MM.1S (cell line): Measurements from ENCODE around the gene AK9.

Source experiments
- DNase-seq: peaks from one replicate; pipeline ENCODE4 v3.0.0-alpha.2; 2015
- H2AFZ ChIP-seq: fragments of 300-600 bp; sonication (generic); 2 replicates; pipeline ENCODE4 v1.6.0; 2016; ENCODE audit warnings: antibody characterized with exemption, low read length
- H3F3A ChIP-seq: fragments of 300-600 bp; sonication (generic); 2 replicates; pipeline ENCODE4 v1.6.1; 2016; ENCODE audit warnings: mild to moderate bottlenecking, antibody characterized with exemption, low read length, moderate library complexity, mixed read lengths; ENCODE audit not compliant: insufficient read depth
- H3K27ac ChIP-seq: fragments of 300-600 bp; sonication (generic); 2 replicates; pipeline ENCODE4 v1.5.1; 2016; ENCODE audit warnings: mild to moderate bottlenecking, low read length
- H3K27me3 ChIP-seq: fragments of 300-600 bp; sonication (generic); replicated peaks from 2 replicates; pipeline ENCODE4 v1.6.0; 2016; ENCODE audit warnings: low read length; ENCODE audit not compliant: insufficient read depth
- H3K36me3 ChIP-seq: fragments of 300-600 bp; sonication (generic); replicated peaks from 2 replicates; pipeline ENCODE4 v1.6.1; 2016; ENCODE audit warnings: mild to moderate bottlenecking, low read length, mixed read lengths; ENCODE audit not compliant: insufficient read depth
- H3K4me1 ChIP-seq: fragments of 300-600 bp; sonication (generic); 2 replicates; pipeline ENCODE4 v1.6.1; 2016; ENCODE audit warnings: low read length, mixed read lengths
- H3K4me2 ChIP-seq: fragments of 300-600 bp; sonication (generic); 2 replicates; pipeline ENCODE4 v1.6.0; 2016; ENCODE audit warnings: low read depth, low read length
- H3K4me3 ChIP-seq: fragments of 300-600 bp; sonication (generic); 2 replicates; pipeline ENCODE4 v1.5.1; 2016; ENCODE audit warnings: low read length, mixed read lengths
- H3K79me2 ChIP-seq: fragments of 300-600 bp; sonication (generic); 2 replicates; pipeline ENCODE4 v1.6.1; 2016; ENCODE audit warnings: mixed run types, low read length, mixed read lengths
- H3K9ac ChIP-seq: fragments of 300-600 bp; sonication (generic); 2 replicates; pipeline ENCODE4 v1.6.1; 2016; ENCODE audit warnings: low read length, mixed read lengths
- H3K9me2 ChIP-seq: fragments of 300-600 bp; sonication (generic); replicated peaks from 2 replicates; pipeline ENCODE4 v1.6.1; 2016; ENCODE audit warnings: mild to moderate bottlenecking, low read length, mixed read lengths; ENCODE audit not compliant: insufficient read depth
- H3K9me3 ChIP-seq: fragments of 300-600 bp; sonication (generic); replicated peaks from 2 replicates; pipeline ENCODE4 v1.6.1; 2016; ENCODE audit warnings: mild to moderate bottlenecking, low read length, mixed read lengths; ENCODE audit not compliant: insufficient read depth
- H4K20me1 ChIP-seq: fragments of 300-600 bp; sonication (generic); 2 replicates; pipeline ENCODE4 v1.6.1; 2016; ENCODE audit warnings: mild to moderate bottlenecking, low read length, moderate library complexity, mixed read lengths; ENCODE audit not compliant: insufficient read depth
- CTCF ChIP-seq: fragments of 300-600 bp; sonication (generic); IDR thresholded peaks from 2 replicates; pipeline ENCODE4 v1.5.1; 2016; ENCODE audit warnings: antibody characterized with exemption, low read length, mixed read lengths
- EZH2 ChIP-seq: fragments of 300-600 bp; sonication (generic); optimal IDR thresholded peaks from 2 replicates; pipeline ENCODE3; 2017; ENCODE audit warnings: low read depth, mild to moderate bottlenecking, antibody characterized with exemption, low read length, mixed read lengths
- EZH2phosphoT487 ChIP-seq: fragments of 300-600 bp; sonication (generic); IDR thresholded peaks from 2 replicates; pipeline ENCODE4 v1.6.1; 2018; ENCODE audit warnings: antibody characterized with exemption, low read length

The AK9 gene

GRCh38 chr6:109718991-109719390, 28.0 kb upstream of the AK9 start:
- H3K27ac ChIP-seq, result no peak overlapping the region
- H3K9me3 ChIP-seq, result no peaks in the 10 kb centered on the region
- no peaks in the 10 kb centered on the region for H3K79me2 ChIP-seq
- no peaks in the 10 kb centered on the region for H3F3A ChIP-seq
- H4K20me1 ChIP-seq, result no peaks in the 10 kb centered on the region
- no peak overlapping the region for H2AFZ ChIP-seq
- no peak for DNase-seq
- no peak overlapping the region for H3K4me3 ChIP-seq
- no peaks in the 10 kb centered on the region for H3K4me1 ChIP-seq
- no peaks in the 10 kb centered on the region for H3K27me3 ChIP-seq
- H3K36me3 ChIP-seq, result no peaks in the 10 kb centered on the region
- TF ChIP-seq CTCF (no peak), EZH2 (no peak), EZH2phosphoT487 (no peak)
- H3K4me2 ChIP-seq, result no peak overlapping the region
- H3K9ac ChIP-seq, result no peak overlapping the region
- H3K9me2 ChIP-seq, result no peaks in the 10 kb centered on the region

DNA sequence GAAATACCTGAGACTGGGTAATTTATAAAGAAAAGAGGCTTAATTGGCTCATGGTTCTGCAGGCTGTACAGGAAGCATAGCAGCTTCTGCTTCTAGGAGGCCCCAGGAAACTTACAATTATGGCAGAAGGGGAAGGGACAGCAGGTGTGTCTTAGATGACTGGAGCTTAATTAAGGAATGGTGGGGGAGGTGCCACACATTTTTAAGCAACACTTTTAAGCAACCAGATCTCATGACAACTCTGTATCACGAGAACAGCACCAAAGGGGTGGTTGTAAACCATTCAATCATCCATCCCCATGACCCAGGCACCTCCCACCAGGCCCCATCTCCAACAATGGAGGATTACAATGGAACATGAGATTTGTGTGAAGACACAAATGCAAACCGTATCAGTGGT, 27.0 kb upstream of the AK9 start:
- Histone ChIP-seq H3K9me2 (no peaks in the 10 kb centered on the region), H3K4me1 (no peaks in the 10 kb centered on the region), H3K4me3 (no peak overlapping the region), H4K20me1 (no peaks in the 10 kb centered on the region), H3K4me2 (no peak overlapping the region), H3K9ac (no peak overlapping the region), H3K36me3 (no peaks in the 10 kb centered on the region), H3K9me3 (no peaks in the 10 kb centered on the region), H3K27me3 (no peaks in the 10 kb centered on the region), H3F3A (no peaks in the 10 kb centered on the region), H2AFZ (no peak overlapping the region), H3K27ac (no peak overlapping the region), H3K79me2 (no peaks in the 10 kb centered on the region)
- TF ChIP-seq CTCF (no peak), EZH2phosphoT487 (no peak), EZH2 (no peak)
- no peak for DNase-seq

- no peaks in the 10 kb centered on the region for H3K9me2 ChIP-seq
- H2AFZ ChIP-seq, result no peak overlapping the region
- no peaks in the 10 kb centered on the region for H3K9me3 ChIP-seq
- no peaks in the 10 kb centered on the region for H3K4me1 ChIP-seq
- no peak overlapping the region for H3K4me2 ChIP-seq
- TF ChIP-seq CTCF (no peak), EZH2phosphoT487 (no peak), EZH2 (no peak)
- H4K20me1 ChIP-seq, result no peaks in the 10 kb centered on the region
- no peak overlapping the region for H3K4me3 ChIP-seq
- no peaks in the 10 kb centered on the region for H3F3A ChIP-seq
- no peak for DNase-seq
- H3K27me3 ChIP-seq, result no peaks in the 10 kb centered on the region
- no peak overlapping the region for H3K27ac ChIP-seq
- H3K36me3 ChIP-seq, result no peaks in the 10 kb centered on the region
- no peak overlapping the region for H3K9ac ChIP-seq
- H3K79me2 ChIP-seq, result no peaks in the 10 kb centered on the region
Measured at GRCh38 chr6:109715616-109716015, 24.6 kb upstream of the AK9 start.
